Chondrocyte (in vitro differentiated cells): ENCODE results near the gene FAM228B. TPM values are rescaled to one million over a fixed set of nuclear protein-coding genes. Genes with fewer than 3 reads are reported as not detected.
"Not testable (repeated sequence)": the region's sequence is repeated elsewhere in the genome, so short reads cannot be mapped to it uniquely, and the experiment has no call there.

Experiments used
- DNase-seq: peaks from one replicate; pipeline ENCODE4 v3.0.0; 2021; ENCODE audit warnings: mixed read lengths, low spot score
- H3K27ac Mint-ChIP-seq: one replicate; pipeline ENCODE4 v1.8.0; 2021; ENCODE audit warnings: mild to moderate bottlenecking, moderate library complexity, mixed read lengths; ENCODE audit not compliant: unreplicated experiment
- H3K27me3 Mint-ChIP-seq: 2 replicates; pipeline ENCODE4 v1.8.0; 2021; ENCODE audit warnings: low read depth, mixed read lengths
- H3K36me3 Mint-ChIP-seq: 2 replicates; pipeline ENCODE4 v1.8.0; 2021; ENCODE audit warnings: low read depth, mixed read lengths
- H3K4me1 Mint-ChIP-seq: 2 replicates; pipeline ENCODE4 v1.8.0; 2021; ENCODE audit warnings: low read depth, mild to moderate bottlenecking, mixed read lengths
- H3K4me3 Mint-ChIP-seq: one replicate; pipeline ENCODE4 v1.8.0; 2021; ENCODE audit warnings: mild to moderate bottlenecking, moderate library complexity, mixed read lengths; ENCODE audit not compliant: unreplicated experiment
- H3K9me3 Mint-ChIP-seq: 2 replicates; pipeline ENCODE4 v1.8.0; 2021; ENCODE audit warnings: low read depth, mixed read lengths
- total RNA-seq: library from RNA; stranded (reverse); gene quantifications from 3 replicates; pipeline ENCODE4 v1.2.1, GENCODE V29; 2021
- TF ChIP-seq, protein P1 (sequence below): fragments of 200-600 bp; sonication (generic); IDR thresholded peaks from 2 replicates; pipeline ENCODE4 v1.5.0; 2021; ENCODE audit warnings: antibody characterized with exemption, mild to moderate bottlenecking, moderate library complexity

Gene FAM228B
- total RNA-seq, 1 donor from 2014 or later: 15.8 TPM

DNA sequence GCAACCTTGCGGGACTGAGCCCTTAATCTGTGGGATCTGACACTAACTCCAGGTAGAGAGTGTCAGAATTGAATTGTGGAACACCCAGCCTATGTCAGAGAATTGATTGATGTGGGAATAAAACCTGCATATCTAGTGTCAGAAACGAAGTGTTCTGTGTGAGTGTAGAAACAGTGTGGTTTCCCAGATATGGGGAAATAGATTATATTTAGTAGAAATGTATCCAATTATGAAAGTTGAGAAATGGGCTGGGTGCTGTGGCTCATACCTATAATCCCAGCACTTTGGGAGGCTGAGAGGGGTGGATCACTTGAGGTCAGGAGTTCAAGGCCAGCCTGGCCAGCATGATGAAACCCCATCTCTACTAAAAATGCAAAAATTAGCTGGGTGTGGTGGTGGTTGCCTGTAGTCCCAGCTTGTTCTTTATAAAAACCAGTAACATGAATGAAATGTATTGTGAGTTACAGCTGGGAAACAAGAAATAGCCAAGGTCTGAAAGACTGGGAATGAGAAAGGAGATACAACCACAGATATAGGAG, 34.4 kb upstream of the FAM228B start:
- TF ChIP-seq, protein P1, sequence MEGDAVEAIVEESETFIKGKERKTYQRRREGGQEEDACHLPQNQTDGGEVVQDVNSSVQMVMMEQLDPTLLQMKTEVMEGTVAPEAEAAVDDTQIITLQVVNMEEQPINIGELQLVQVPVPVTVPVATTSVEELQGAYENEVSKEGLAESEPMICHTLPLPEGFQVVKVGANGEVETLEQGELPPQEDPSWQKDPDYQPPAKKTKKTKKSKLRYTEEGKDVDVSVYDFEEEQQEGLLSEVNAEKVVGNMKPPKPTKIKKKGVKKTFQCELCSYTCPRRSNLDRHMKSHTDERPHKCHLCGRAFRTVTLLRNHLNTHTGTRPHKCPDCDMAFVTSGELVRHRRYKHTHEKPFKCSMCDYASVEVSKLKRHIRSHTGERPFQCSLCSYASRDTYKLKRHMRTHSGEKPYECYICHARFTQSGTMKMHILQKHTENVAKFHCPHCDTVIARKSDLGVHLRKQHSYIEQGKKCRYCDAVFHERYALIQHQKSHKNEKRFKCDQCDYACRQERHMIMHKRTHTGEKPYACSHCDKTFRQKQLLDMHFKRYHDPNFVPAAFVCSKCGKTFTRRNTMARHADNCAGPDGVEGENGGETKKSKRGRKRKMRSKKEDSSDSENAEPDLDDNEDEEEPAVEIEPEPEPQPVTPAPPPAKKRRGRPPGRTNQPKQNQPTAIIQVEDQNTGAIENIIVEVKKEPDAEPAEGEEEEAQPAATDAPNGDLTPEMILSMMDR: no peak
- no peak for DNase-seq
- no peaks in the 10 kb centered on the region for H3K9me3 Mint-ChIP-seq
- peaks cover 9% of the 10 kb centered on the region for H3K4me1 Mint-ChIP-seq
- peaks cover 6% of the 10 kb centered on the region for H3K36me3 Mint-ChIP-seq
- H3K4me3 Mint-ChIP-seq: no peak overlapping the region
- H3K27ac Mint-ChIP-seq: no peak overlapping the region
- no peaks in the 10 kb centered on the region for H3K27me3 Mint-ChIP-seq

DNA sequence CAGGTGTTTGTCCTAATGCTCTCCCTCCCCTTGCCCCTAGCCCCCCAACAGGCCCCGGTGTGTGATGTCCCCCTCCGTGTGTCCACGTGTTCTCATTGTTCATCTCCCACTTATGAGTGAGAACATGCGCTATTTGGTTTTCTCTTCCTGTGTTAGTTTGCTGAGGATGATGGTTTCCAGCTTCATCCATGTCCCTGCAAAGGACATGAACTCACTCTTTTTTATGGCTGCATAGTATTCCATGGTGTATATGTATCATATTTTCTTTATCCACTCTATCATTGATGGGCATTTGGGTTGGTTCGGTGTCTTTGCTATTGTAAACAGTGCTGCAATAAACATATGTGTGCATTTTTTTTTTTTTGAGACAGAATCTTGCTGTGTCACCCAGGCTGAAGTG, 30.0 kb upstream of the FAM228B start:
- Mint-ChIP-seq H3K36me3 (peaks cover 24% of the 10 kb centered on the region), H3K9me3 (peaks cover 12% of the 10 kb centered on the region)
- DNase-seq, H3K27ac Mint-ChIP-seq, H3K4me3 Mint-ChIP-seq, H3K4me1 Mint-ChIP-seq, H3K27me3 Mint-ChIP-seq: not testable (repeated sequence)

DNA sequence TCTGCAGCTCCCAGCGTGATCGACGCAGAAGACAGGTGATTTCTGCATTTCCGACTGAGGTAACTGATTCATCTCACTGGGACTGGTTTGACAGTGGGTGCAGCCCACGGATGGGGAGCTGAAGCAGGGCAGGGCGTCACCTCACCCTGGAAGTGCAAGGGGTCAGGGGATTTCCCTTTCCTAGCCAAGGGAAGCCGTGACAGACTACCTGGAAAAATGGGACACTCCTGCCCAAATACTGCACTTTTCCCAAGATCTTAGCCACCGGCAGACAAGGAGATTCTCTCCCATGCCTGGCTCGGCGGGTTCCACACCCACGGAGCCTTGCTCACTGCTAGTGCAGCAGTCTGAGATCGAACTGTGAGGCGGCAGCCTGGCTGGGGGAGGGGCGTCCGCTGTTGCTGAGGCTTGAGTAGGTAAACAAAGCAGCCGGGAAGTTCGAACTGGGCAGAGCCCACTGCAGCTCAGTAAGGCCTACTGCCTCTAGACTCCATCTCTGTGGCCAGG, 28.0 kb upstream of the FAM228B start:
- not testable (repeated sequence) for DNase-seq, H3K4me1 Mint-ChIP-seq, H3K4me3 Mint-ChIP-seq, H3K27me3 Mint-ChIP-seq, H3K27ac Mint-ChIP-seq
- peaks cover 22% of the 10 kb centered on the region for H3K9me3 Mint-ChIP-seq
- H3K36me3 Mint-ChIP-seq: peaks cover 24% of the 10 kb centered on the region

DNA sequence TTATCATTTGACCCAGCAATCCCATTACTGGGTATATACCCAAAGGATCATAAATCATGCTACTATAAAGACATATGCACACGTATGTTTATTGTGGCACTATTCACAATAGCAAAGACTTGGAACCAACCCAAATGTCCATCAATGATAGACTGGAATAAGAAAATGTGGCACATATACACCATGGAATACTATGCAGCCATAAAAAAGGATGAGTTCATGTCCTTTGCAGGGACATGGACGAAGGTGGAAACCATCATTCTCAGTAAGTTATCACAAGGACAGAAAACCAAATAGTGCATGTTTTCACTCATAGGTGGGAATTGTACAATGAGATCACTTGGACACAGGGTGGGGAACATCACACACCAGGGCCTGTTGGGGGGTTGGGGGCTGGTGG, 22.5 kb upstream of the FAM228B start:
- H3K4me3 Mint-ChIP-seq, H3K4me1 Mint-ChIP-seq, H3K27ac Mint-ChIP-seq, H3K27me3 Mint-ChIP-seq, DNase-seq: not testable (repeated sequence)
- peaks cover 29% of the 10 kb centered on the region for H3K36me3 Mint-ChIP-seq
- H3K9me3 Mint-ChIP-seq: peaks cover 32% of the 10 kb centered on the region

- Mint-ChIP-seq H3K27me3 (no peaks in the 10 kb centered on the region), H3K4me3 (no peak overlapping the region), H3K36me3 (peaks cover 21% of the 10 kb centered on the region), H3K27ac (no peak overlapping the region), H3K4me1 (no peaks in the 10 kb centered on the region), H3K9me3 (peaks cover 37% of the 10 kb centered on the region)
- DNase-seq: no peak
- TF ChIP-seq, protein P1: no peak
Measured at GRCh38 chr2:24101992-24102391, 21.3 kb upstream of the FAM228B start.

- no peaks in the 10 kb centered on the region for H3K4me1 Mint-ChIP-seq
- H3K27me3 Mint-ChIP-seq: no peaks in the 10 kb centered on the region
- H3K36me3 Mint-ChIP-seq: peaks cover 17% of the 10 kb centered on the region
- no peak for DNase-seq
- TF ChIP-seq, protein P1: no peak
- no peak overlapping the region for H3K27ac Mint-ChIP-seq
- peaks cover 39% of the 10 kb centered on the region for H3K9me3 Mint-ChIP-seq
- no peak overlapping the region for H3K4me3 Mint-ChIP-seq
Measured at GRCh38 chr2:24102677-24103076, 20.6 kb upstream of the FAM228B start.

GRCh38 chr2:24104110-24104650, 19.1 kb upstream of the FAM228B start:
- H3K4me1 Mint-ChIP-seq: no peaks in the 10 kb centered on the region
- peaks cover 35% of the 10 kb centered on the region for H3K9me3 Mint-ChIP-seq
- no peak overlapping the region for H3K4me3 Mint-ChIP-seq
- peaks cover 14% of the 10 kb centered on the region for H3K36me3 Mint-ChIP-seq
- H3K27ac Mint-ChIP-seq: no peak overlapping the region
- TF ChIP-seq, protein P1: no peak
- no peak for DNase-seq
- no peaks in the 10 kb centered on the region for H3K27me3 Mint-ChIP-seq
